Kidney tubule cell (primary cell): ENCODE measurements around the gene CPVL.

Experiments used
- DNase-seq: peaks from one replicate; pipeline ENCODE4 v3.0.0-alpha.2; 2018; ENCODE audit warnings: low spot score

CPVL gene

GRCh38 chr7:29043576-29043975, 102.8 kb downstream of the CPVL start:
- DNase-seq = peak; percentile 12

GRCh38 chr7:29042824-29043231, 103.5 kb downstream of the CPVL start:
- no peak for DNase-seq

- DNase-seq = no peak
Observed at GRCh38 chr7:29041991-29042390, 104.3 kb downstream of the CPVL start.

DNA sequence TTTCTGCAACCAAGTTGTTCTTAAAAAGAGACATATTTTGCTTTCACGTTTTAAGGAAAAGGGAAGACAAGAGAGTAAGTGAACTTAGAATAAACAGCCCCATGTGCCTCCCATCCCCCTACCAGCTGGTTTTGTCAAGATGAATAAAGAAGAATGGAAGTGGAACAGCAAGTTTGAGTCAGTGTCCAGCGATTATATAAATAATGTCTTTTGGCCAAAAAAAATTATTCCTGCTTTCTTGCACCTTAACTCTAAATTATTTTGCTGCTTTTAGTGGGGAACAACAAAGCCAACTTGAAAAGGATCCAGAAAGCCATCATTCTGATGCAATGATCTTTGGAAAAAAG, 105.8 kb downstream of the CPVL start:
- DNase-seq = no peak

DNA sequence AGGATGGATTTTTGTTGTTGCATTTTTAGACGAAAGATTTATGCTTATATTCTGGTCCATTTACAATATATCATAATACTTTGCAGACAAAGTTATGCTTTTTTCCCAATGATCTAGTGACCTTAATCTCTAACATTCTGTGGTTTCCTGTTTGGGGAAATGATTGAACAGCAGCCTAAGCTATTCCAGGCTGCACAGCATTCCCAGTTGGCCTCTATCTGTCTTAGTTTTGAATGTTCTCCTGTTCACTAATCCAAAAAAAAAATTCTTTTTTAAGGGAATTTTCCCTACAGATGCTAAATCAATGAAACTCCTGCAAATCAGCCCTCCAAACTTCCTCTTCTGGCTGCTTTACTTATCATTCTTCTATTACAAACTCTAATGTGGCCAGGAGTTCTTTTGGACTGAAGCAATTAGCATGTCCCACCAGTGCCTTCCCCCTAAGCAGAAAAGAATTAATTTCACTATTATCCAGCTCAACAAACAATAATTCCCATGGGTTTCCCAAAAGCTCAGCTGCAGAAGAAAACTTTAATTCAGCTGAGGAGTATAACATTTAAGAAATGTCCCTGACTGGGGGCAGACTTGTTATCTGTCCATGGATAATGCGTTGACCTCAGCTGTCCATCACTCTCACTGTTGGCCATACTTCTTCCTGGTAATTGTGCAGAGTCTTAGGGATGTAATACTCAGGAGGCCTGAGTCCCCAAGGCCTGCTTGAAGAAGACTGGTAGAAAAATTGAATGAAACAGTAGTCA, 106.3 kb downstream of the CPVL start:
- DNase-seq = no peak

DNA sequence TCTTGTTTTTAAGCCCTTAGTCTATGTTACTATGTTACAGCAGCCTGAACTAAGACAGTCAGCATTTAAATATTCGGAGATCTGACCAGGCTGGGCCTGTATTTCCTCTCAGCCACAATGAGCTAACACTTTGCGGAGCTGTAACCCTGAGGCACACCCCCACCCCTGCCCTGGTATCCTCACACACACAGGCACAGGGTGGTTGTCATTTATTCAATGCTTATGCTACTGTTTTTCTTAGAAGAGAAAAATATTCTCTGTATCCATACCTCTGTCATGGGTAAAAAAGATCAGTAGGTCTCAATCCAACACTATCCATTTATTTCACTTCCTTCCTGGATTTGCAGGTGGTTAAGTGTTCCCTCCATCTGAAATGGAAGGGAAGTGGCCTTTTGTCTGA, 107.9 kb downstream of the CPVL start:
- no peak for DNase-seq

DNA sequence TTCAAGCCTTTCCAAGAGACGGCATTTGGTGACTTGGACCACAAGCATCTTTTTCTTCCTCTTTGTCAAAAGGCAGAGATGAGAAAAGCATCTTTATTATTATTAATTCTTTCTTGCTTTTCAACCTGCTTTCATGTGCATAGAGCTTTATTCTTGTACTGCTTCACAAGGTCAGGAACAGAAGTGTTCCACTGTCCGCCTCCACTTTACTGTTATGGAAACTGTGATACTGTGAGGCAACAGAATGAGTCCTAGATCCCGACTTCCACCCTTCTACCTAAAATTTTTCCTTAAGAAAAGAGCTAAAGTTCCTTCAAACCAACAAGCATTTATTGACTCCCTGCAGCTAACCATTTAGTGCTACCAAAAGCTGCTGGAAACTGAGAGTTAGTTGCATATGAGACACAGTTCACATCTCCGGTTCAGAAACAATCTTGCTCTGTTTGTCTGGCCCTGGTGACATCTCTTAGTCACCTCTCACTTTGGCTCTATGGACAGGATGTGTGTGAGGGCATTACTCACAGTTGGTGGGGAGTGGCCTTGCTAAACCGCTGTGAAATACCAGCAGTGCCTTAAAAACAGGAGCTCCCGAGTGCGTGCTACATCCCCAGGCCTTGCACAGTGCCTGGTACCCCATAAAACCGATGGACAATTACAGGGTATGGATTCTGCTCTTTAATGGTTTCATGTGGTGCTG, 111.1 kb downstream of the CPVL start:
- peak; percentile 85 for DNase-seq

DNA sequence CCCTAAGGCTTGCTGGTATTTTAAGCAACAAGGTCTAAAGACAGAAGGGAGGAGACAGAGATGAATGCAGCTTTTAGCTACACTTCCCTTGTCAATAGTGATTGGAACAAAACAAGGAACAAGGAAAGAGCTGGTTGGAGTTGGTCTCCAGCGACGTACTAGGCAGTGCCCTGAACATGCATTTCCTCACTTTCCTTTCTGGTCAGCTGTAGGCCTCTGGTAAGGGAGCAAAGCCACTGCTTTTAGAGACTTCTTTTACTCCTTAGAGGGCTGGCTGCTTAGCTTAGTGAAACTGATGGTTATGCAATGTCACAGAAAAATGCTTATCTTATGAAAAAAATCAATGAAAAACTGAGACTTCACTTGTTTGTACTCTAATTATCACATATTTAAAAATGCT, 112.8 kb downstream of the CPVL start:
- no peak for DNase-seq

GRCh38 chr7:29032146-29032545, 114.2 kb downstream of the CPVL start:
- DNase-seq = no peak

GRCh38 chr7:29030781-29031275, 115.5 kb downstream of the CPVL start:
- no peak for DNase-seq

DNA sequence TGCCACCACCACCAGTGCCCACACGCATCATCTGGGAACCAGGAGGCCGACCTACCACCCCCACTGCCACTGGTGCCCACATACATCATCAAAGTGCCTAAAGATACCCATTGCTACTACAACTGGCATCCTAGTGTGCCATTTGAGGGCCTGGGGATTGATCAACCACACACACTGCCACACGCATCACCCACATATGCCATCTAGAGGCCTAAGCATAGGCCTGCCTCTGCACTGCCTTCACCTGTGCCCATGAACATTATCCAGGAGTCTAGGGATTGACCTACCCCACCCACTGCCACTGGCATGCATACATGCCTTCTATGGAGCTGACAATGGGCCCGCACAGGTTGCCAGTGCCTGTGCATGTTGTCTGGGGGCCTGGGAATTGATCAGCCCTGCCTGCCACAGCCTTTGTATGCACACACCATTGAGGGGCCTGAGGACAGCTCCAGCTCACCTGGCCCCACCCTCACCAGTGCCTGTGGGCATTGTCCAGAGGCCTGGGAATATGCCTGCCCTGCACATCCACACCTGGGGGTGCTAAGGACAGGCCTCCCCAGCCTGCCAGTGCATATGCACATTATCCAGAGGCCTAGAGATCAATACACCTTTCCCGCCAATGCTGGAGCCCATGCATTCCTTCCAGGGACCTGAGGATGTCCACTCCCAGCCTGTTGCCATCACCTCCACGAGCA, 123.9 kb downstream of the CPVL start:
- no peak for DNase-seq

GRCh38 chr7:29019896-29020295, 126.4 kb downstream of the CPVL start:
- no peak for DNase-seq

GRCh38 chr7:29019387-29019786, 127.0 kb downstream of the CPVL start:
- DNase-seq = no peak

- DNase-seq = peak; percentile 36
Observed at GRCh38 chr7:29017713-29018112, 128.6 kb downstream of the CPVL start.

DNA sequence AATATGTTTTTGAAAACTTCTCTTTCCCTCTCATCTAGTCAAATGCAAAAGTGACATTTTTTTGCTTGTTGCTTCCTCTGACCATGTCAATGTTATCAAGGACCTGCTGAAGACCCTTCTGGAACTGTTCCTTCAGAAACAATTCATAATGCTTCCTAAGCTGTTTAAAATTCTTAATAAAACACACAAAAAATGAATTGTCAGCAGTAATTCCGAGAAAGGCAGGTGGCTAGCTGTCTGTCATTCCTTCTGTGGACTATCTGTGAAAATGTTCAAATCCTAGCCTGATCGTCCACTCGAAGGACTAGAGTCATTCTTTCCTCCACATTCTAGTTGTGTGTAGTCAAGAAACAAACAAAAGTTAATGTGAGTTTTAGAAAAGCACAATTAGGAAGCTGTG, 131.6 kb downstream of the CPVL start:
- DNase-seq = no peak

DNA sequence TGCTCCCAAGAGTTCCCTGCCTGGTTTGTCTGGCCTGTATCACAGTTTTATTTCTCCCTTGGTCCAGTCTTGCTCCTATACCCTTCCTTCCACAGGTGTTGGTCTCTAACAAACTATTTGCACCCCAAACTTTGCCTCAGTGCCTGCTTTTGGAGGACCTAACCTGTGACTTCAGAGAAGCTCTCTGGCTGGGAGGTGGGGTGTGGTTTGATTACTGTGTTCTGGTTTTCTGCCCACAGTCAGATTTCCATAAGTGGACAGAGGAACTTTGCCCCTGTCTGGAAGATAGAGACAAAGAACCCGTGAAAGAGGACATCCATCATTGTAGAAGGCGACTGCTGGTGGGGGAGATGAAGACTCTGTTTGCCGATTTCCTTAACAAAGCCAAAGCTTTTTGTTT, 132.4 kb downstream of the CPVL start:
- no peak for DNase-seq

GRCh38 chr7:29013082-29013695, 133.1 kb downstream of the CPVL start:
- DNase-seq = no peak

DNA sequence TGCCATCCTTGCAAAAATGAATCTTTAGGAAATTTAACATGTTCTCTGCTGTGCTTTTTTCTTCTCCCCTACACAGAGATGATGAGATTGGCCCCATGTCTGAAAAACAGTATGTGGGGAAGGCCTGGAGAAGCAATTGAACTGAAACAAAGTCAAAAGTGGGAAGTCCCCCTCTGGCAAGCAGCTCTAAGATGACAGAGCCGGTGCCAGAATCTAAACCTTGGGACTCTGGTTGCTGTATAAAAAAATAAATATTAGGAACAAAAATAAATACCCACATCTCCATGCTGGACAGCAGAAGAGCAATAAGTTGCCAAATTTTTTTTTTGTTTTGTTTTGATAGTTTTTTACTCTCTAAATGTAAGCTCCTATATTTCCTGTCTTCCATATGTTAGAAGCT, 136.4 kb downstream of the CPVL start:
- no peak for DNase-seq

GRCh38 chr7:29008590-29008989, 137.7 kb downstream of the CPVL start:
- DNase-seq = no peak

DNA sequence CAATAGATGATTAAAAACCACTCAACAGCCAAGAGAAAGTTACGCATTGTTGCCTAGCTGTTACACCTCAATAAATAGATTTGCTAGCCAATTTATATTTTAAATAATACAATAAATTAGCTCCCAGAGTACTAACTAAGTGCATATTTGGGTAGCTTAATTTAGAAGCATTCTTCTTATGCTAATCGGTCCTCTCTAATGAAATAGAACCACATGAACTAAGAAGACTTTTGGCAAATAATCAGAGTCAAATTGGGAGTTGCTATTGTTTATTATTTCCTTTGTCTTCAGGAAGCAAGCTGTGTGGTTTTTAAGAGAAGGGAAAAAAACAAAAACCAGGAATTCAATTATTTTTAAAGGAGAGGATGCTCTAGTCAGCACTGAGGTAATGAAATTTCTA, 139.2 kb downstream of the CPVL start:
- DNase-seq = no peak

DNA sequence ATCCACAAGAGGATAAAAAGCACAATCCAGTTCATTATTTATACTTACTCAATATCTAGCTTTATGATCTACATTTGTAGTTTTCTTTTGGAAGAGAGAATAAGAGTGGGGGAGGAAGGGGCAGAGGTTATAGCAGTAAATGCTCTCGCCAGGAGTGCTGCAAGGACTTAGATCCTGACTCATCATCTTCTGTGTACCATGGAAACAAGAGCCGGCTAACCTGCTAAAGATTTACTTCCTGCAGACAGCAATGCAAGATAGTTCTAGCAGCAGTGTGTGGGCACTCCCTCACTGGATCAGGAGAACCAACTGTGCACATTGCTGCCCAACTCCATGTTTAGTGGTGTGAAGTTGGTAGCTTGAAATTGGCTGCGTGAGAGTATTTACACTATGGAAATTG, 140.5 kb downstream of the CPVL start:
- peak; percentile 40 for DNase-seq

GRCh38 chr7:29005406-29005805, 140.9 kb downstream of the CPVL start:
- DNase-seq = no peak

- no peak for DNase-seq
Observed at GRCh38 chr7:29003703-29004102, 142.6 kb downstream of the CPVL start.
